ENCODE data around the gene RTL1.

RTL1 gene

DNA sequence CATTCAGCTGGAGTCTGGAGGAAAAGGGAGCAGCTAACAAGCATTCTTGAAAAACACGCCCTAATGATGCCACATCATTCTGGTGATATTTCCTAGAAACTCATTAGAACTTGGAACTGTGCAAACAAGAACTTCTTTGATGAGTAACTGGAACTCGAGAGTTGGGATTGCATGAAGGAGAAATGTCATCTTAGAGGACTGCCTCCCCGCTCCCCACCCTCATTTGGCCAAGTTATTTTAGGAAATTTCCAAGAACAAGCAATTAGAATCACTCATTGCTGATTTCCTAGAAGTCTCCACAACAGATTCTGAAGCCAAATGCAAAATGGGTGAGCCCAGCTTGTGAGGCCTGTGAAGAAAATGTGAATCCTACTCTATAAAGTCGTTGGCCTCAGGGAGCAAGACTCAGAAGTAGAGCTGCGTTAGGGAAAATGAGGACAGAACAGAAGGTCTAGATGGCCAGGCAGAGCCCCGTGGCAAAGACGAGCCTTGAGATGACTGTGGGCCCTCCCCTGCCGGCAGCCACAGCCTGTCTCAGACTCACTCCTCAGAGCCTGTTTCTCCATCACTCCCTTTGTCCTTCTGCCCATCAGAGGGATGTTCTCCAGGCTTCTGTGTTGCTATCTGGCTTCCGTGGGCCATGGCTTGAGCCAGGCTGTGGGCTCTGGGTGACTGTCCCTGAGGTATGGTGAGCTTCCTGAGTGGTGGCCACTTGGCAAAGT, 38.4 kb downstream of the RTL1 start:
- DNase-seq = no peak

DNA sequence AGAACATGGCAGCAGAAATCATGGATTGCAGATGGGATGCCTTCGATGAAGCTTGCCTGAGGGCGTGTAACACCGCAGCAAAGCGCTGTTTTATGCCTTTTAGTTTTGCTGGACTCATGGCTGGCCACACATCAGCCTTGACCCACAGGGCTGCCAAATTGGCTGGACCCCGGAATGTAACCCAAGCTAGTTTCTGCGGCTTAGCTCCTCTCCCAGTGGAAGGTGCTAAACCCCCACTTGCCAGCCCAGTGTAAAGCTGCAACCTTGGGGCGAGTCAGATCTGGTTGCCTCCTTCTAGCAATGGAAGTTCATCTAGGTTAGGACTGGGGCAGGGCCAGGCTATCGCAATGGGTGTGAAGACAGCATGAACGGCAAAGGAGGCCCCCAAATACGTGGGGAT, 39.3 kb downstream of the RTL1 start:
- no peak for DNase-seq

DNA sequence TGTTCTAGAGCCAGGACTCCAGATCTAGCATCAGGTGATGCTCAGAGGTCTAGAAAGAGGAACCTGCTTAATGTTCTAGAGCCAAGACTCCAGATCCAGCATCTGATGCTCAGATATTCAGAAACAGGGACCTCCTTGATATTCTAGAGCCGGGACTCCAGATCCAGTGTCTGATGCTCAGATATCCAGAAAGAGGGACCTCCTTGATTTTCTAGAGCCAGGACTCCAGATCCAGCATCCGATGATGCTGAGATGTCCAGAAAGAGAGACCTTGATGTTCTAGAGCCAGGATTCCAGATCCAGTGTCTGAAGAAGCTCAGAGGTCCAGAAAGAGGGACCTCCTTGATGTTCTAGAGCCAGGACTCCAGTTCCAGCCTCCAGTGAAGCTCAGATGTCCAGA, 40.7 kb downstream of the RTL1 start:
- no peak for DNase-seq

DNA sequence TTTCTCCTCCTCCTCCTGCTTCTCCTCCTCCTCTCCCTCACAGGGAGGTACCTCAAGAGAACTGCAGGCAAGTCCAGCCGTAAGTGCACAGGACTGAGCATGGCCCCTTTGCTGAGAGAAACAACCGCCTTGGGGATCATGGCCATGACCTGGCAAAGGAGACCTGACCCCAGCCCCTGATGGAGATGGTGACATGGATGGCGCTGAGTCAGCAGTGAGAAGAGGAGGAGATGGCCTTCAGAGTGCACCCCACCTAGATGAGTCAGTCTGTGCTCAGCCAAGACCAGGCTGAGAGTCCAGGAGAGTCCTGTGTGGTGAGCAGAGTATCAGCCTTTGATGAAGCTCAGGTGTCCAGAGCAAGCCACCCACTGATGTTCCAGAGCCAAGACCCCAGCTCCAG, 41.2 kb downstream of the RTL1 start:
- DNase-seq = no peak

DNA sequence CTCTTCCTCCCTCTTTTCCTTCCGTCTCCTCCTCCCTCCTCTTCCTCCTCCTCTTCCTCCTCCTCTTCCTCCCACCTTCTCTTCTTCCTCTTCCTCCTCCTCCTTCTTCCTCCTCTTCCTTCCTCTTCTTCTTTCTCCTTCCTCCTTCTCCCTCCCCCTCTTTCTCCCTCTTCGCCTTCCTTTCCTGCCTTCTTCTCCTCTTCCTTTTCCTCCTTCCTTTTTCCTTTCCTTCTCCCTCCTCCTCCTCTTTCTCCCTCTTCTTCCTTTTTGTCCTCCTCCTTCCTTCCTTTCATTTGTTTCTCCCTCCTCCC, 41.6 kb downstream of the RTL1 start:
- DNase-seq = no peak

DNA sequence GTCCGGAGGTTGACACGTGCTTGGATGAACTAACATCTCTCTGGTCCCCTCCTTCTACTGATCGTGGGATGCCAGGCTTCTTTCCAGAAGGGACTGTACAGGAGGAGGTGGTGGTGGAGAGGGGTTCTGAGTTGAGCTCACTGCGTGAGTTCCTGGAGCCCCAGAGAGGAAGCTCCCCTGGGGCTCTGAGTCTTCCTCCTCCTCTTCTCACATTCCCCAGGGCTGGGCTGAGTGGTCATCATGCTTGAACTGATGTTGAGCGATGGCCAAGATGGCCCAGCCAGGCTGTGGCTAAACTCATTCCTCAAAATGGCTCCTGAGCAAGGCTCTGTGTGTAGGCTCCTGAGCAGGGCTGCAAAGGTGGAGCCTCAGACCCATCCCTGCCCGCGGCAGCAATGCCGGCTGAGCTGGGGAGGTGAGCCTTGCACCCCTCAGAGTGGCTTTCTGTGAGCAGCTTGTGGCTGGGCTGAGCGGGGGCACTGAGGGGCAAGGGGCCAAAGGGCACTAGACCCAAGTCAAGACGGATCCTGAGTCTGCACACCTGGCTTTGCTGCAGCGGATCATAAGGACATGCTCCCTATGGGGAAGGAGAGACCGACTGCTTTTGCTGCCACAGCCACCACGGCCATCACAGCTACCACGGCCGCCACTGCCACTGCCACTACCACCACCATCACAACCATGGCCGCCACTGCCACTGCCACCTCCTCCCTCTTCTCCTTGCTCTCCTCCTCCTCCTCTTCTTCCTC, 42.2 kb downstream of the RTL1 start:
- no peak for DNase-seq

DNA sequence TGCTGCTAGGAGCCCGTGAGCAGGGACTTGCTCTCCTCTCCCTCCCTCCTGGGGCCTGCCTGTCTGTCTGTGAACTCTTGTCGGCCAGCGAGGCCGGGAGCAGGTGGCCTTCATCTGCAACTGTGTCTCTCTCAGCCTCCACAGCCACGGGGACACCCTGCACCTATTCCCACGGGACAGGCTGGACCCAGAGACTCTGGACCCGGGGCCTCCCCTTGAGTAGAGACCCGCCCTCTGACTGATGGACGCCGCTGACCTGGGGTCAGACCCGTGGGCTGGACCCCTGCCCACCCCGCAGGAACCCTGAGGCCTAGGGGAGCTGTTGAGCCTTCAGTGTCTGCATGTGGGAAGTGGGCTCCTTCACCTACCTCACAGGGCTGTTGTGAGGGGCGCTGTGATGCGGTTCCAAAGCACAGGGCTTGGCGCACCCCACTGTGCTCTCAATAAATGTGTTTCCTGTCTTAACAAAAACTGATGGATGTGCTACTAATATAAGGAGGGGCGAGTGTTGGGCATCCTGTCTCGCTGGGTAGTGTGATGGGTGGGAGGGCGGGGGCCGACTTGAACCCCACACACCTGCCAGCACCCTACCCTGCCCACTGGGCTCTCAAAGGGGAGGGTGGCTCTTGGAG, 42.9 kb downstream of the RTL1 start:
- DNase-seq = peak; percentile 17

DNA sequence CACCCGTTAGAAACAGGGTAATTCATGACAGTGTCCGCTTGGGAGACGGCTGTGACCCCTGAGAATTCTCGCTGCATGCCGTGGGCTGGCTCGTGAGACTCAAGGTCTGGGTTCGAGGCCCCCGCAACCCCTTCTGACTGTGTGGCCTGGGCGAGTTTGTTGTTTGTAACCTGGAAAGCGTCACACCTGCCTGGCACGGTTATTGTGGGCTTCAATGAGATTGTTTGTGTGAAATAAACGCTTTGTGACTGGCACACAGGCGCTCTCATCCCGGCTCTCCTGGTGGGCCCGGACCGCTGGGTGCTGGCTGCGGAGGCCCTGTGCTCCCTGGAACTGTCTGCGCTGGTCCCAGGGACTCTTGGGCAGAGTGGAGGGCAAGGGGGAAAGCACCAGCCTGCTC, 43.7 kb downstream of the RTL1 start:
- DNase-seq = no peak

DNA sequence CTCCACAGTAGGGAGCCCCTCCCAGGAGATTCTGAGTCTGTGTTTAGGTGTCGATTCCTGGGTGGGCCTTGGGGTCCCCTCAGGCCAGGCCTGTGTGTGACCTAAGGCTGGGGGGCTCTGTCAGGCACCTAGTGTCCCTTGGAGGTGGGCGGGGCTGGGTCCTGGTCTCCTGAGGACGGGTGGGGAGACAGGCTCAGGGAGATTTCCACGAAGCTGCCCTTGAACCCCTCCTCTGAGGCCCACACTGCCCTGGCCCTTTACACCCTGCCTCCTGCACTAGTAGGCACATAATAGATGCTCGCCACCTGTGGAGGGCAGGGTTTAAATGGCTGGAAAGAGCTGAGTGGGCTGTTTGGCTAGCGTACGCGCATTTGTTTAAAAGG, 44.7 kb downstream of the RTL1 start:
- peak; percentile 18 for DNase-seq

DNA sequence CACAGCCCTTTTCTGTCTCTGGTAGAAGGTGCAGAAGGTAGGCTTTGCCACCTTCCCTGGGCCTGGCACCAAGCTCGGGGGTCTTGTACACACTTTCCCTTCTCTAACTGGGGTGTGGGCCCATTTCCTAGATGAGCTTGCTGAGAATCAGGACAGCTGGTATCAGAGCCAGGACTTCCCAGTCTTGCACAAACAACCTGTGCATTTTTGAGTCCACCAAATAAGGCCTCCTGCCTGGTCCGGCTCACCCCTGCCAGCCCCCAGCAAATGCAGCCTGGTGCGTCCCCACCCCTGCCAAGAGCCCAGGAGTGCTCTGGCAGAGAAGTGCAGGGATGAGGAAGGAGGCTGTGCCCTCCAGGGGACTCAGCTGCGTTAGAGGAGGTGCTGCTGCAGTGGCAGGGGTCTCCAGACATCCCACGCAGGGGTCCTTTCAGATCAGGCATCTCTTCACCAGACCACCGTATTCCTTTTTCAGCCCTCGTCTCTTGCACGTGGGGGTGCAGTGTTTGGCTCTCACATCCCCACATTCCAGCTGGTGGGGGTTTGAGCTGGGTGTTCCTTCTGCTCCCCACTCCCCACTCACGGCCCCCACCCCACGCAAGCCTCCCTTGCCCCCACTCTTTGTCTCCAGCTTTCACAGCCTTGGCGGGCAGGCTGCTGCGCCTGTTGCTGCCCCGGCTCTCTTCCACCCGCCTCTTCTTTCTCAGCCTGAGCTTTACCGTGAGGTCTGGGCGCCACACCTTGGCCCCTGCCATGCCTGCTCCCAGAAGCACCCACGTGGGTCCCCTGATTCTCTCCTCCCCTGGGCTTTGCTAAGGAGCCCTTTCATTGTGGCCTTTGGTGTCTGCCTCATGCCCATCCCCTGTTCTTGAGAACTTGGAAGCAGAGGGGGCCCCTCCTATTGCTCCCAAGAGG, 45.3 kb downstream of the RTL1 start:
- no peak for DNase-seq

DNA sequence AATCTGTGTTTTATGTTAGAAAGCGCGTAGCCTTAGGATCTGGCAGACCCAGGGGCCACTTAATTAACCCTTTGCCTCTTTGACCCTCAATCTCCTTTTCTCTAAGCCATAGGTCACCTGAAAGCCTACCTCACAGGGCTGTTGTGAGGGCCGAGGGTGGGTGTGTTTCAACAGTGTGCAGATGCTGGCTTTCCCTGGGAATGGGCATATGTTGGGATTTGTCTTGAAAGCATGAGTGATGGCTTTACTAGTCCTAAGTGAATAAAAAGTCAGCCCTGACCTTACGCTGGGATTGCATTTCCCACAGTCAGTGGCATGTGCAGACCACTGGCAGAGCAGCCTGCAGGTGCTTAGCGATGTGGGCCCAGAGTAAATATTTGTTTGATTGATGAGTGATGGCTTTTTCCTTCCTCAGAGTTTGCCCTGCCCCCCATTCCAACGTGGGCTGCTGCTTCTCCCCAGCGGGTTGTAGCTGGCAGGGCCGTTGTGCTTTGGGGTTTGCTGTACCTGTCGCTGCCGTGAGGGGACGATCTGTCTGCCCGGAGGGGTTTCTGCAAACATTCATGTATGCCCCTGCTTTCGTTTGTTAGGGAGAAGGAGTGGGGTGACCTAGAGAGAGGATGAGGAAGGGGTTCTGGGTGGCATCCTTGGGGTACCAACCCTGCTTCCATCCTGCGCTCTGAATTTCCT, 46.1 kb downstream of the RTL1 start:
- peak; percentile 72 for DNase-seq

DNA sequence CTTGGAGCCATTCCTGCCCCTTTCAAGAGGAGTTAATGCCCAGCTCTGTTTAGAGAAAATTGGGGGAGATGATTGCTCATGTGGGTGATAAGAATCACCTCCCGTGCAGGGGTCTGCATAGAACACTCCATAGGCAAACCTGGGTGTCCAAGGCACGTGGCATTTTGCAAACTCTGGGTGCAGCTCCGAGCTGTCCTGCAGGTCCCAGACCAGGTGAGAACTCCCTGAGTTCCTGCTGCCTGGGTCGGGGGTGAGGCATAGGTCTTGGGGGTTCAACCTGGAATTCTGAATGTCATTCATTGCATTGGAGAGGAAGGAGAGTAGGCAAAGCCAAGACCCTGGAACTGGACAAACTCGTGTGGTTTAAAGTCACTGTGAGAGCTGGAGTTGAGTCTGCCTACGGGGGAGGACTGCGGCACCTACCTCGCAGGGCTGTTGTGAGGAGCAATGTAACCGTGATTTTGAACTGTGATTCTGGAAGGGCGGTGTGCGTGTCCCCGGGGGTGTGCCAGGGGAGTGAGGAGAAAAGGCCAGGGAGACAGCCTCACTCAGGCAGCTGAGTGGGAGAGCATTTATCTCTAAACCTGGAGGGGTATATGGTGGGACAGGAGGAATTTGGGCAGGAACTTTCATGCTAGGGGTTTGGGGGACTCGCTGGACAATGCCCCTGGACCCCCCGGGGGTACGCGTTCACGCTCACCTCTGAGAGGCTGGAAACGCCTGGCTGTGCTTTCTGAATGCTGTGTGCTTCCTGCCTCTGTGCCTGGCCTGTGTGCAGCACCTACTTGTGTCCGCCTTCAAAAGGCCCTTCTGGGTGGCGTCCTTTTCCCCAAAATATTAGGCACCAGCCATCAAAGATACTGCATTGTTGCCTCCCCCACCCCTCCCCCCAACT, 47.2 kb downstream of the RTL1 start:
- DNase-seq = no peak

DNA sequence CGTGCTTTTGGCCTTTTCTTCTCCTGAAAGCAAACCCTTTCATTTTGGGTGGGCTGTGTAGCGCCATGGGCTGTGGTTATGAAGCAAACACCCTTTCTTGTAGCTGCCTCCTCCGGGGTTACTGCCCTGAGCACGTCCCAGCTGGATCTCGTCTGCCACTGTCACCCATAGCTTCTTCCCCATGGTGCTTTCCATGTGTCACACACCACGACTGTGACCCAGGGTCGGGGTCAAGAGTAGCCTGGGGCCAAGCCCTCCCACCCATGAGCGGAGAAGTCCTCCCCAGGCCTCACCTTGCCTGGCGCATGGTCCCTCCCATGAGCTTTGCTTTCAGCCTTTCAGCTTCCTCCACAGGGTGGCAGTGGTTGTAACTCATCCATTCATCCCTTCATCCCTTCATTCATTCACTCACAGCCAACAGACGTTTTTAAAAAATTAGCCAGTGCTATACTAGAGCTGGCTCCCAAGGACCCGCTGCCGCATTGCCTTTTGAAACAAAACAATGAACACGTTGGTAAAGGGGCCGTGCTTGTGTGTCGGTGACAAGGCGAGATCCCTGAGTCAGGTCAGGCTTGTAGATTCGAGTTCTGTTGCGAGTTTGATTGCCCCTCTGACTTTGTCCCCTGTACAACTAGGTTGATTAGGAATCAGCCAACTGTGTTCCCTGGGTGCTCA, 48.1 kb downstream of the RTL1 start:
- DNase-seq = no peak

DNA sequence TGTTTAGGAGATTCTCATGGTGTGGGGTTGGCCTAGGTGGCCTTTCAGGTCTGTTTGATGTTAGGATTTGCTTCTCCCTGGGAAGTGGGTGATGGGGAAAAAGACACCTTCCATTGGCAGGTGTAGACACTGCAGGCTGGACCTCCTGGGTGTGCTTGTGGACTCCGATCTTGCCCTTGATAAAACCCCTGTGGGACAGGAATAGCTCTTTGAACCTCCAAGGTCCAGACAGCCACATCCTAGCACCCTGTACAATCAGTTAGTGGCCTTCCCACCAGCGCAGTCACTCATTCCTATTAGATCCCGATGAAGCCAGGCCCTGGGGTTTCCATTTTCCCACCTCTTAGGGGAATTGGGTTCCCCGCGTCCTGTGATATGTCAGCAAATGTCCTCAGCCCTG, 49.1 kb downstream of the RTL1 start:
- DNase-seq = no peak

DNA sequence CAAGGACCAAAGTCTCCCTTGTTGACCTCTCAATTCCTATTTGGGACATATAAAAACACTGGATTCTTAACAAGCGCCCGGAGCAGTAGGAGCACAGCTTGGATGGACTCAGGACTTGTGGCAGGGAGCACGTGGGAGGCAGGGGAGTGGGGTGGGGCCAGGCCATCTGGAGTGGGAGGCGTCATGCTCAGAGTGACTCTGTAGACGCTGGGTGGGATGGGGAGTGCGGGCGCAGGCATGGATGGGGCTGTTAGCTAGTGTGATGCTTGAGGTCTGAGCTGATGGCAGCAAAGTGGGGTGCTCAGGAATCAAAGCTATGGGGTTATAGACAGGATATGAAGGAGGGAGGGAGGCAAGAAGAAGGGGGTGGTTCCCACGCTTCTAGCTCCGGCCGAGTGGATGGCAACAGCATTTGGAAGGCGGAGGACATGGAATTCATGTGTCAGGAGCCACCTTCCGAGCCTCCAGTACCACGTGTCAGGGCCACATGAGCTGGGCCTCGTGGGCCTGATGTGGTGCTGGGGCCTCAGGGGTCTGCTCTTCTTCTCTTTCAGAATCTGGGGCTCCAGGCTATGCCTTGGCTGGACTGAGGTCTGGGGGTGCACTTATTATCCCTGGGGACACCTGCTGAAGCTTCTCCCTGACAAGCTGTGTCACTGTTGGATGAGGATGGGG, 51.4 kb downstream of the RTL1 start:
- no peak for DNase-seq

DNA sequence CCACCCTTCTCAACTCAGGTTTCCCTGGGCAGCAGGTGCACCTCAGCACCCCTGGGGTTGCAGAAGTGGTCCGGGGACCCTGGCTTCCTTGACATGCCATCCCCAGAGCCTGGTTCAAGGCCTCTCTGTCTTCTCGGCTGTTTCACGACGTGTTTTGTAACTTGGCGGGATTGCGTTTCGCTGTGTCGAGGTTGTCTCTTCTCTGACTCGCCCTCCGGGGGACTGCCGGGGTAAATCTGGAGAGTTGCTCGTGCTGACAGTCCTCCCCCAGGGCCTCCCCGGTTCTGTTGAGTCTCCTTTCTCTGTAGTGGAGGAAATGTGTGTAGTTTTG, 52.0 kb downstream of the RTL1 start:
- no peak for DNase-seq

DNA sequence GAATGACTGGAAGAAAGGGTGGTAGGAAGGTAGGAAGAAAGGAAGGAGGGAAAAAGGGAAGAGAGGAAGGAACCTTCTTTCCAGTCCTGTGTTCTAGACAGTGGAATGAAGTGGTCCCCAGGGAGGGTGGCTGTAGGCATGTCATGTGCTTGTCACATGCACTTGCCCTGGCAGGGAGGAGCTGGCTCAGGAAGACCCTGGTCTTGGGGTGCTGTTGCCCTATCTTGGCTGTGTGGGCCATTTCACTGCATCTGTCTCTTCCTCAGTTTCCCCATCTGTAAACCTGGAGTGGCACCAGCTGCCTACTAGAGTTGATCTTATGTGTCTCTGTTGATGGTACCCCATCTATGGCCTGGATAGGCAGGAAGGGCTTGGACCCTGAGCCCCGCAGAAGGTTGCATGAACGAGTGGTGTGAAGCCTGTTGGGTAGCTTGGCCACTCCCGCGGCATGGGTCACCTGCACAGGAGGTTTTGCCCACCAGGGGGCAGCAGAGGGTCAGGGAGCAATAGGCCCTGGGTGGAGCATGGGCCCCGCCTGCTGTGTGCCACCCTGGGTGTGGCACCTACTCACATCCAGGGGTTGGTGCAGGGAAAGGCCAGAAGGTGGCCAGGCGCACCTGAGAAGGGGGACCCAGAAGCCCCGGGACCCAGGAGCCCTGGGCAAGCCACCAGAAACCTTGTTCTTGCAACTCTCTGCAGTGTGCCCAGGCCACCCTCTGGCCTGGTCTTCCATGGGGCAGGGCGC, 52.5 kb downstream of the RTL1 start:
- peak; percentile 25 for DNase-seq

DNA sequence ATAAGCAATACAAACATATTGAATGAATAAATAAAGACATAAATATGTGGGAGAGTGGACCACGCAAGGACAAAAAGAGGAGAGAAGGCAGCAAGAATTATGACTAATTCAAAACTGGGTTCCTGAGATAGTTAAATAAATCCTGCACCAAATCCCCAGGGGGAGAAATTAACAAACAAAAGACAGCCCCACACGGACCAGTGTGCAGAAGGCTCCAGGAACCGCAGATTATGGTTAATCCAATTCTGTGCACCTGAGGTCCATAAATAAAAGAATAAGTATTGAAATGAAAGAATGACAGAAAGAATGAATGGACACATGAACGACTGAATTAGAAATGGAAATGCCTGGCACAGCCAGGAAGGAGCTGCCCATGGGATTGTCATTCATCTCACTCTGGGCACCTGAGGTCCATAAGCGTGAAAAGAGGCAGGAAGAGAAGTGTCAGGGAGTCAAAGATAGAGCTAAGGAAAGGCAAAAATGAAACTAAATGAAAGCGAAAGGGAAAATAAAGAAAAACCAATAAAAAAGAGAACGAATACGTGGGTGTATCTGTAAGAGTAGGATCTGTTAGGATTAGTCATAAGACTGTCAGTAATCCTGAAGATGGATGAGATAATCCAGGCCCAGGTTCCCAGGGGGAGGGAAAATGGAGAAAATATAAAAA, 54.3 kb downstream of the RTL1 start:
- no peak for DNase-seq

DNA sequence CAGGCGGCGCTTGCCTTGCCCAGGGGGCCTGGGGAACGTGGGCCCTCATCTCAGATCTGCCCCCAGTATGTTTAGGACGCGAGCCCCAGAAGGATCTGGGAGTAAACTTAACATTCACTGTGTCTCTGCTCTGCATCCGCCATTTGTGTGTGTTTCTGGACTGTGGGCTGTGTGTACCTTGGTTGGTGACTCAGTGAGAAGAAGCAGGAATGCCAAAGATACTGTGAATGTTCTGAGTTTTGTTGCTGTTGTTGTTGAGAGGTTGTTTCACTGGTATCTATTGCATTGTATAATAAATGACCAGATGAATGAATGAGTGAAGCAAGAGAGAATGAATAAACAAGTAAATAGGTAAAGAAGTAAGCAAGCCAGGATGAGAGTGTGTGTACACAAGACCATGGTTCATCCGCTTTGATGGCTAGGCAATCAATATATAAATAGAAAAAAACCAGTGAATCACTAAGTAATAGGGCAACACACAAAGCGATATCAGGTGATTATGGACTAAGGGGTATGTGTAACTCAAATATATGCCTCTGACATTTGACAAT, 57.1 kb downstream of the RTL1 start:
- DNase-seq = no peak

Measured in NCI-H510A treated with DMSO at 0.1 percent for 48 hours (cell line).